Epithelial cell of esophagus (primary cell): Measurements from ENCODE around the gene B4GALT2.

Experiments
- DNase-seq: peaks from one replicate; pipeline ENCODE4 v3.0.0; 2010; ENCODE audit warnings: low read depth
- H3K4me3 ChIP-seq: 2 replicates; pipeline ENCODE4 v1.5.1; 2011; ENCODE audit warnings: mild to moderate bottlenecking, low read length, control low read depth
- TF ChIP-seq, protein P1 (sequence below): IDR thresholded peaks from 2 replicates; pipeline ENCODE4 v1.5.1; 2011; ENCODE audit warnings: low read depth, mild to moderate bottlenecking, low read length, control low read depth, inconsistent platforms; ENCODE audit not compliant: insufficient read depth; ENCODE audit errors: missing control alignments

The B4GALT2 gene

GRCh38 chr1:43963006-43963405 lies 16.0 kb upstream of the B4GALT2 start:
- TF ChIP-seq, protein P1, sequence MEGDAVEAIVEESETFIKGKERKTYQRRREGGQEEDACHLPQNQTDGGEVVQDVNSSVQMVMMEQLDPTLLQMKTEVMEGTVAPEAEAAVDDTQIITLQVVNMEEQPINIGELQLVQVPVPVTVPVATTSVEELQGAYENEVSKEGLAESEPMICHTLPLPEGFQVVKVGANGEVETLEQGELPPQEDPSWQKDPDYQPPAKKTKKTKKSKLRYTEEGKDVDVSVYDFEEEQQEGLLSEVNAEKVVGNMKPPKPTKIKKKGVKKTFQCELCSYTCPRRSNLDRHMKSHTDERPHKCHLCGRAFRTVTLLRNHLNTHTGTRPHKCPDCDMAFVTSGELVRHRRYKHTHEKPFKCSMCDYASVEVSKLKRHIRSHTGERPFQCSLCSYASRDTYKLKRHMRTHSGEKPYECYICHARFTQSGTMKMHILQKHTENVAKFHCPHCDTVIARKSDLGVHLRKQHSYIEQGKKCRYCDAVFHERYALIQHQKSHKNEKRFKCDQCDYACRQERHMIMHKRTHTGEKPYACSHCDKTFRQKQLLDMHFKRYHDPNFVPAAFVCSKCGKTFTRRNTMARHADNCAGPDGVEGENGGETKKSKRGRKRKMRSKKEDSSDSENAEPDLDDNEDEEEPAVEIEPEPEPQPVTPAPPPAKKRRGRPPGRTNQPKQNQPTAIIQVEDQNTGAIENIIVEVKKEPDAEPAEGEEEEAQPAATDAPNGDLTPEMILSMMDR, result no peak
- H3K4me3 ChIP-seq, result no peak overlapping the region
- DNase-seq, result no peak

GRCh38 chr1:43963890-43964289 lies 15.1 kb upstream of the B4GALT2 start:
- no peak for DNase-seq
- no peak overlapping the region for H3K4me3 ChIP-seq
- TF ChIP-seq, protein P1, result no peak

- DNase-seq, result no peak
- H3K4me3 ChIP-seq, result no peak overlapping the region
- TF ChIP-seq, protein P1, result no peak
Measured at GRCh38 chr1:43965316-43965715, 13.7 kb upstream of the B4GALT2 start.

DNA sequence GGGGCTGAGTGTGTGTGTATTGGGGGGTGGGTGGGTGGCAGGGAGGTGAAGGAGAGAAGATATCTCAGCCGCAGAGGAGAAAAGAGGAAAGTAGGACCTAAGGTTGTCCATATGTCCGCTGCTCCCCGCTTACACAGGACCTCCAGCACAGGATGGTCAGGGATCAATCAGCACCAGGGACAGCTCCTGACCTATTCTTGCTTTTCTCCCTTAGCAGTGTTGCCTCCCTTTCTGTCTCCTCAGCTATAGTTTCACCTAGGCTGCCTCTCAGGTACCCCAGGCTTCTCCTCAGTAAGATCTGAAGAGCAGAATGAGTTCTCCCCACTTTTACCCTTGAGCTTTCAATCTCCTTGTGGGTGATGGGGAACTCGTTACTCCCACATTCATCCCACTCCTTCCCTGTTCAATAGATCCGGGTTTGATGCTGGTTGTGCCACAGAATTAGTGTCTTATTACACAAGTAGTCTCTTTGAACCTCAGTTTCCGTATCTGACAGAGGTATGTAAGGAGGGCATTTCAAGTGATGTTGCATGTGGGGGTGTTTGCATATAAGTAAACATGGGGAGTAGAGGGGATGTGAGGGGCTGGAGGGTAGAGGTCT lies 10.6 kb upstream of the B4GALT2 start:
- TF ChIP-seq, protein P1, result no peak
- H3K4me3 ChIP-seq, result no peak overlapping the region
- peak; percentile 54 for DNase-seq

- TF ChIP-seq, protein P1, result no peak
- peak overlapping the region; percentile 68 for H3K4me3 ChIP-seq
- DNase-seq, result no peak
Measured at GRCh38 chr1:43969416-43969745, 9.6 kb upstream of the B4GALT2 start.

GRCh38 chr1:43969746-43970466 lies 9.1 kb upstream of the B4GALT2 start, which contains the start of gene DPH2:
TSS of gene DPH2 (plus strand) at chr1:43970010. CDS start at chr1:43970176, 166 bp downstream.
- H3K4me3 ChIP-seq, result peak within 1 kb of the TSS; percentile 68
- TF ChIP-seq, protein P1, result no peak
- peak; percentile 99 for DNase-seq
